Pancreas (tissue), 10 donors: ENCODE results near the gene PHLDA3. TPM values are rescaled to one million over a fixed set of nuclear protein-coding genes. Genes with fewer than 3 reads are reported as not detected.

Experiments
- ATAC-seq, 4 donors: fragments of 200-7000 bp; cut with Tn5 transposase; one replicate each; pipeline versions ENCODE4 v1.8.0 to v1.9.1; 2020; ENCODE audit warnings: mild to moderate bottlenecking in 4 of 4, moderate library complexity in 4 of 4
- DNase-seq, 6 donors: peaks; one replicate each; pipeline ENCODE4 v3.0.0-alpha.2; 2020
- FAIRE-seq: peaks from 2 replicates; lab custom pipeline; 2012; peaks lifted over from hg19 to GRCh38; lab: Jason Lieb, UNC
- H3K27ac ChIP-seq, 4 donors: fragments of 200-600 bp; sonication (generic); 1 replicate in 3 of 4; 2 replicates in 1 of 4; pipeline versions ENCODE4 v1.5.0 to v1.8.0; 2020
- H3K27me3 ChIP-seq, 4 donors: fragments of 200-600 bp; one replicate each; pipeline ENCODE4 v1.8.0; 2021
- H3K36me3 ChIP-seq, 3 donors: fragments of 200-600 bp; sonication (generic) in 1 of 3; one replicate each; pipeline versions ENCODE4 v1.5.0 to v1.8.0; 2020 to 2021
- H3K4me1 ChIP-seq, 3 donors: fragments of 200-600 bp; one replicate each; pipeline ENCODE4 v1.8.0; 2021
- H3K4me3 ChIP-seq, 4 donors: fragments of 200-600 bp; sonication (generic) in 2 of 4; one replicate each; pipeline versions ENCODE4 v1.5.0 to v1.8.0; 2020 to 2021
- H3K9me3 ChIP-seq, 4 donors: fragments of 200-600 bp; one replicate each; pipeline ENCODE4 v1.8.0; 2021
- CTCF ChIP-seq, 4 donors: fragments of 200-600 bp; sonication (generic) in 3 of 4; IDR thresholded peaks; one replicate each; pipeline versions ENCODE4 v1.5.0 to v1.8.0; 2021; ENCODE audit warnings: antibody characterized with exemption in 4 of 4
- WGBS, 2 donors: extraction: QIAGEN DNeasy Blood & Tissue Kit; methylation state at CpG; one replicate each; pipeline ENCODE4 v1.1.7; 2013; 5-methylcytosine and 5-hydroxymethylcytosine counted together
- intact Hi-C, 3 donors: fragments of 100-400 bp; cut with DNase I; formaldehyde crosslinking; loops; one replicate each; pipeline versions ENCODE4 v1.11.1 to v1.14.2; 2022
- polyA plus RNA-seq, 2 donors: library from polyadenylated mRNA; stranded (reverse); fragments of 200-250 nt; gene quantifications; one replicate each; pipeline ENCODE4 v1.2.3, GENCODE V29; 2013
- total RNA-seq, 6 donors: library from RNA; stranded (reverse); fragmentation: NEBNext Ultra II Directional in 4 of 6; extraction: Animal tissue kit (Norgen Biotek cat#: 25700) in 4 of 6; gene quantifications; one replicate each; pipeline versions ENCODE4 v1.2.1 to v1.2.4, GENCODE V29; 2021 to 2023
- donor health status: healthy with polysubstance abuse.
- donor health status: DM: no; HTN: no; CAD: no; lungs with moderate emphysema.
- donor health status: DM: no; HTN: no; CAD: no.
- donor health status: control.
- donor health status: control.
- donor health status: Bipolar disorder and iron deficiency.
- donor health status: DM: yes; HTN: yes; CAD: no.
- donor health status: DM: no; HTN: no; CAD: no.
- donor health status: DM: no; HTN: no; CAD: no.
- donor health status: DM: yes; HTN: yes; CAD: no.

The PHLDA3 gene
- total and polyA plus RNA-seq, 8 donors, result 8.6 to 24.4 (median 12.8) TPM

- DNase-seq (no peak), ATAC-seq (no peak), FAIRE-seq (no peak)
- H3K4me1 ChIP-seq, result no peaks in the 10 kb centered on the region
- H3K4me3 ChIP-seq, result no peak overlapping the region
- intact Hi-C loops, result no loop called here
- 53 to 67% methylated on average over 3 of the region's 3 CpGs for WGBS, 2 donors
- no peaks in the 10 kb centered on the region for H3K9me3 ChIP-seq
- TF ChIP-seq CTCF (IDR thresholded peaks at IDR 0.05), result no peak
- H3K27ac ChIP-seq, result no peak overlapping the region
- H3K27me3 ChIP-seq, result no peaks in the 10 kb centered on the region
- no peaks in the 10 kb centered on the region for H3K36me3 ChIP-seq
Observed at GRCh38 chr1:201422026-201422425, 47.0 kb downstream of the PHLDA3 start.

GRCh38 chr1:201421041-201421440 lies 47.9 kb downstream of the PHLDA3 start:
- DNase-seq (no peak), ATAC-seq (no peak), FAIRE-seq (no peak)
- Histone ChIP-seq H3K9me3 (no peaks in the 10 kb centered on the region), H3K27ac (no peak overlapping the region), H3K36me3 (no peaks in the 10 kb centered on the region), H3K4me3 (no peak overlapping the region), H3K4me1 (no peaks in the 10 kb centered on the region), H3K27me3 (no peaks in the 10 kb centered on the region)
- WGBS, 2 donors, result 81 to 83% methylated on average over 8 of the region's 8 CpGs
- no peak for TF ChIP-seq CTCF (IDR thresholded peaks at IDR 0.05)
- intact Hi-C loops, result no loop called here

GRCh38 chr1:201420608-201421002 lies 48.4 kb downstream of the PHLDA3 start:
- intact Hi-C loops, result no loop called here
- TF ChIP-seq CTCF (IDR thresholded peaks at IDR 0.05), result no peak

GRCh38 chr1:201419746-201420607 lies 49.0 kb downstream of the PHLDA3 start:
- 70 to 76% methylated on average over 12 of the region's 12 CpGs for WGBS, 2 donors
- no peak overlapping the region for H3K27ac ChIP-seq
- no peaks in the 10 kb centered on the region for H3K4me1 ChIP-seq
- FAIRE-seq (no peak), DNase-seq (no peak), ATAC-seq (no peak)
- no peaks in the 10 kb centered on the region for H3K36me3 ChIP-seq
- intact Hi-C loops, result no loop called here
- TF ChIP-seq CTCF (IDR thresholded peaks at IDR 0.05), result no peak
- H3K9me3 ChIP-seq, result no peaks in the 10 kb centered on the region
- no peak overlapping the region for H3K4me3 ChIP-seq
- no peaks in the 10 kb centered on the region for H3K27me3 ChIP-seq

More at GRCh38 chr1:201420608-201421002, 48.4 kb downstream of the PHLDA3 start:
- H3K27ac ChIP-seq, result no peak overlapping the region
- no peak for FAIRE-seq
- H3K4me1 ChIP-seq, result no peaks in the 10 kb centered on the region
- 75 to 82% methylated on average over 7 of the region's 7 CpGs for WGBS, 2 donors
- H3K9me3 ChIP-seq, result no peaks in the 10 kb centered on the region
- ATAC-seq, result no peak
- DNase-seq, result no peak
- H3K36me3 ChIP-seq, result no peaks in the 10 kb centered on the region
- no peak overlapping the region for H3K4me3 ChIP-seq
- H3K27me3 ChIP-seq, result no peaks in the 10 kb centered on the region

GRCh38 chr1:201419256-201419655 lies 49.7 kb downstream of the PHLDA3 start:
- DNase-seq (no peak), ATAC-seq (no peak), FAIRE-seq (no peak)
- no peak for TF ChIP-seq CTCF (IDR thresholded peaks at IDR 0.05)
- H3K4me3 ChIP-seq, result no peak overlapping the region
- 81 to 88% methylated on average over 4 of the region's 4 CpGs for WGBS, 2 donors
- H3K4me1 ChIP-seq, result no peaks in the 10 kb centered on the region
- no peaks in the 10 kb centered on the region for H3K36me3 ChIP-seq
- no peaks in the 10 kb centered on the region for H3K27me3 ChIP-seq
- H3K9me3 ChIP-seq, result no peaks in the 10 kb centered on the region
- H3K27ac ChIP-seq, result no peak overlapping the region
- intact Hi-C loops, result no loop called here
